OCI-LY7 (cell line): ENCODE measurements around the gene PTGER3. TPM values are rescaled to one million over a fixed set of nuclear protein-coding genes. Genes with fewer than 3 reads are reported as not detected.

Source experiments
- BruUV-seq: library from RNA; stranded (reverse); fragments of 400-500 nt; replicated peaks from 2 replicates; lab custom pipeline; 2021; lab: Mats Ljungman, UMichigan
- CTCF ChIA-PET: fragments of 300-600 bp; sonication (Branson Sonifier 250); formaldehyde crosslinking; loops from one replicate; lab custom pipeline; 2022; ENCODE audit warnings: antibody characterized with exemption; ENCODE audit not compliant: unreplicated experiment; lab: Charles Lee
- POLR2A ChIA-PET: fragments of 300-600 bp; sonication (Branson Sonifier 250); formaldehyde crosslinking; loops from one replicate; lab custom pipeline; 2022; ENCODE audit warnings: antibody characterized with exemption; lab: Charles Lee
- DNase-seq: peaks from one replicate; pipeline ENCODE4 v3.0.0-alpha.2; 2015; ENCODE audit warnings: low spot score
- H2AFZ ChIP-seq: fragments of 200-600 bp; sonication (generic), shearing (Covaris generic); 2 replicates; pipeline ENCODE4 v1.6.1; 2014; ENCODE audit warnings: mild to moderate bottlenecking, antibody characterized with exemption, low read length, moderate library complexity
- H3K27ac ChIP-seq: fragments of 200-600 bp; sonication (generic); 2 replicates; pipeline ENCODE4 v1.5.1; 2014; ENCODE audit warnings: mixed run types, low read depth, mild to moderate bottlenecking, moderate library complexity, low read length, inconsistent platforms; ENCODE audit not compliant: poor library complexity, severe bottlenecking
- H3K36me3 ChIP-seq: fragments of 200-600 bp; sonication (generic); 2 replicates; pipeline ENCODE4 v1.6.1; 2014; ENCODE audit warnings: mild to moderate bottlenecking, antibody characterized with exemption, low read length, moderate library complexity, mixed read lengths; ENCODE audit not compliant: insufficient read depth
- H3K4me1 ChIP-seq: fragments of 200-600 bp; sonication (generic); 2 replicates; pipeline ENCODE4 v1.5.1; 2014; ENCODE audit warnings: mild to moderate bottlenecking, low read length; ENCODE audit not compliant: insufficient read depth, poor library complexity, severe bottlenecking
- H3K4me2 ChIP-seq: fragments of 200-600 bp; sonication (generic); 2 replicates; pipeline ENCODE4 v1.6.1; 2014; ENCODE audit warnings: mild to moderate bottlenecking, low read length
- H3K4me3 ChIP-seq: fragments of 200-600 bp; sonication (generic); 2 replicates; pipeline ENCODE4 v1.5.1; 2014; ENCODE audit warnings: mild to moderate bottlenecking, low read depth, low read length; ENCODE audit not compliant: poor library complexity, severe bottlenecking
- H3K79me2 ChIP-seq: fragments of 200-600 bp; sonication (generic); 2 replicates; pipeline ENCODE4 v1.6.1; 2016; ENCODE audit warnings: low read depth, mild to moderate bottlenecking, low read length, moderate library complexity, mixed read lengths; ENCODE audit not compliant: insufficient read depth
- H3K9me2 ChIP-seq: fragments of 200-600 bp; sonication (generic); 2 replicates; pipeline ENCODE4 v1.6.1; 2016; ENCODE audit warnings: mild to moderate bottlenecking, low read length, mixed read lengths; ENCODE audit not compliant: insufficient read depth
- H3K9me3 ChIP-seq: fragments of 200-600 bp; sonication (generic); 2 replicates; pipeline ENCODE4 v1.6.1; 2014; ENCODE audit warnings: mild to moderate bottlenecking, mixed run types, low read length, mixed read lengths
- H4K20me1 ChIP-seq: fragments of 200-600 bp; sonication (generic); 2 replicates; pipeline ENCODE4 v1.6.1; 2014; ENCODE audit warnings: mild to moderate bottlenecking, antibody characterized with exemption, low read length, moderate library complexity, mixed read lengths; ENCODE audit not compliant: insufficient read depth
- CTCF ChIP-seq: fragments of 200-600 bp; sonication (generic); conservative IDR thresholded peaks from 2 replicates; pipeline ENCODE4 v1.5.1; 2014; ENCODE audit warnings: mild to moderate bottlenecking, antibody characterized with exemption, low read length, moderate library complexity, mixed read lengths
- EZH2phosphoT487 ChIP-seq: fragments of 200-600 bp; sonication (generic); IDR thresholded peaks from 2 replicates; pipeline ENCODE4 v1.6.1; 2018; ENCODE audit warnings: low read depth, borderline replicate concordance, mild to moderate bottlenecking, mixed run types, antibody characterized with exemption, low read length, moderate library complexity, mixed read lengths
- intact Hi-C: fragments of 100-400 bp; cut with micrococcal nuclease; formaldehyde crosslinking; loops from one replicate; pipeline ENCODE4 v1.10.0; 2022; ENCODE audit not compliant: unreplicated experiment
- total RNA-seq, 2 experiments: library from RNA; depleted of rRNA in 1 of 2; stranded (reverse); fragments of >200 nt in 1 of 2; shearing (Covaris generic) in 1 of 2; gene quantifications; 2 replicates each; pipeline ENCODE4 v1.2.3, GENCODE V29; 2014 to 2022

PTGER3 gene
- total RNA-seq, 2 experiments from 2014 or later = 0.13 TPM; not detected in 1

DNA sequence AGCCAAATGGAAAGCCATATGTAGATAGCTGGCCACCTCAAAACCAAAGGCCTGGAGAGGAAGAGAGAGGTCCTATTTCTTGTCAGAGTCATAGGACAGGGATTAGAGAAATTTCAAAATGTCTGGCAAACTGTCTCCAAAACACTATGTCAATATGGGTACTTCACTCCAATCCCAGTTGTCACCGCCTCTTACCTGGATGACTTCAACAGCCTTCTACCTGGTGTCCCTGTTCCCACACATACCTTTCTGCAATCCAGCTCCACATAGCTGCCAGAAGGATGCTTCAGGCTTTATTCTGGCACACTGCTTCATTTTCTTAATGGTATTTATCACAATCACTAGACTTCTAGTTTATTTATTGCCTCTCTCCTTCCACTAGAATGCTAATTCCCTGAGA lies 14.5 kb downstream of the PTGER3 start:
- no TSS peak for BruUV-seq
- TF ChIP-seq CTCF (no peak), EZH2phosphoT487 (no peak)
- no peak for DNase-seq
- no peaks in the 10 kb centered on the region for H3K4me1 ChIP-seq
- no peaks in the 10 kb centered on the region for H3K79me2 ChIP-seq
- H3K4me3 ChIP-seq = no peak overlapping the region
- H4K20me1 ChIP-seq = no peaks in the 10 kb centered on the region
- ChIA-PET POLR2A (interaction anchor here (1.2 kb wide), 1 partner anchor 13 kb away, joined by 4 read pairs; no protein-coding TSS in a partner anchor), CTCF (no interaction called here)
- H3K9me2 ChIP-seq = no peaks in the 10 kb centered on the region
- H3K27ac ChIP-seq = no peak overlapping the region
- no peaks in the 10 kb centered on the region for H3K36me3 ChIP-seq
- no peaks in the 10 kb centered on the region for H3K9me3 ChIP-seq
- intact Hi-C loops = no loop called here
- H2AFZ ChIP-seq = no peak overlapping the region
- H3K4me2 ChIP-seq = no peak overlapping the region

DNA sequence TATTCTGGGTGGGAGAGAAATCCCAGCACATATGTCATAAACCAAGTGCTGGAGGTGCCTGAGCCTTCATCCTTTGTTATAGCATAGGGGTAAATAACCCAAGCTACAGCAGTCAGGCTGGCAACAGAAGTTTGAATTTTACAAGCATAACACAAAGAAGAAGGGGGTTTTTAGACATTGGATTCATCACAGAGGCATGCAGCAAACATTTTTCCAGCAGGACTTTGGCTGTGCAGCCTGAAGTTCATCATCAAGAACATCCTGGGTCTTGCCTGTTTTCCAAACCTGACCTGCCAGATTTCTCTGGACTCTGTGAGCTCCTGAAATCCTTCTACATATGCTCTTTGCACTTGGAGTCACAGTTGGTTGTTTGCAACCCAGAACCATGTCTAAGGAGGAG lies 16.2 kb downstream of the PTGER3 start:
- no peak for DNase-seq
- H2AFZ ChIP-seq = no peak overlapping the region
- H3K79me2 ChIP-seq = no peaks in the 10 kb centered on the region
- no peaks in the 10 kb centered on the region for H3K9me2 ChIP-seq
- CTCF ChIA-PET = no interaction called here
- no peak overlapping the region for H3K27ac ChIP-seq
- H3K4me1 ChIP-seq = no peaks in the 10 kb centered on the region
- no peak overlapping the region for H3K4me3 ChIP-seq
- TF ChIP-seq CTCF = no peak
- TF ChIP-seq EZH2phosphoT487 = no peak
- H4K20me1 ChIP-seq = no peaks in the 10 kb centered on the region
- H3K4me2 ChIP-seq = no peak overlapping the region
- POLR2A ChIA-PET = no interaction called here
- H3K9me3 ChIP-seq = no peaks in the 10 kb centered on the region
- intact Hi-C loops = no loop called here
- H3K36me3 ChIP-seq = no peaks in the 10 kb centered on the region
- no TSS peak for BruUV-seq

DNA sequence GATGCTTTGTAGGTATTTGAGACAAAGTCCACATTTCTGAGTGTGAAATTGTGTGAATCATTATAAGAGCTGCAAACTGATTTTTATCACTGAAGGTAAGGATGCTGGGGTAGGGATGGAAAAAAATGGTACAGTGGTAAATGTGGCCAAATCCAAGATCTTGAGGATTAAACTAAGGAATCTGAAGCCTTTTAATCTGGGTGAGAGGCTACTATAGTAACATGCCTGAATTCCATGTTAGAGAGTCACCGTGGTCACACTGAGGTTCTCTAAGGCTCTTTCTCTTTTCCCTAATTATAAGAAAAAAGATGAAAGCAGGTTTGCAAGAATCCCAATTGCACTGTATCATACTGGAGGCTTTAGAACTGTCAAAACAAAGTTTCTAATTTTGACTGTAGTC lies 17.6 kb downstream of the PTGER3 start:
- ChIA-PET POLR2A (no interaction called here), CTCF (no interaction called here)
- Histone ChIP-seq H3K4me2 (no peak overlapping the region), H3K36me3 (no peaks in the 10 kb centered on the region), H3K9me2 (no peaks in the 10 kb centered on the region), H3K4me3 (no peak overlapping the region), H4K20me1 (no peaks in the 10 kb centered on the region), H3K79me2 (no peaks in the 10 kb centered on the region), H3K9me3 (no peaks in the 10 kb centered on the region), H3K27ac (no peak overlapping the region), H2AFZ (no peak overlapping the region), H3K4me1 (no peaks in the 10 kb centered on the region)
- intact Hi-C loops = no loop called here
- TF ChIP-seq EZH2phosphoT487 (no peak), CTCF (no peak)
- BruUV-seq = no TSS peak
- no peak for DNase-seq
